Measurements from ENCODE around the gene DCAF10.
"Not testable (repeated sequence)": the region's sequence is repeated elsewhere in the genome, so short reads cannot be mapped to it uniquely, and the experiment has no call there.

DCAF10 gene

GRCh38 chr9:37909326-37909725 lies 108.7 kb downstream of the DCAF10 start:
- DNase-seq: no peak
- ATAC-seq: no peak

- DNase-seq, ATAC-seq: not testable (repeated sequence)
These were observed 109.2 kb downstream of the DCAF10 start for GRCh38 chr9:37909836-37910235.

GRCh38 chr9:37910271-37910670 lies 109.7 kb downstream of the DCAF10 start:
- no peak for ATAC-seq
- no peak for DNase-seq

- ATAC-seq (no peak), DNase-seq (no peak)
These were observed 110.7 kb downstream of the DCAF10 start for GRCh38 chr9:37911271-37911681.

- DNase-seq (peak; percentile 85), ATAC-seq (peak; percentile 84)
These were observed 113.0 kb downstream of the DCAF10 start for GRCh38 chr9:37913480-37914153.

GRCh38 chr9:37914154-37914551 lies 113.6 kb downstream of the DCAF10 start:
- no peak for DNase-seq
- ATAC-seq: no peak

- no peak for ATAC-seq
These were observed 114.2 kb downstream of the DCAF10 start for GRCh38 chr9:37914701-37915358.

GRCh38 chr9:37915911-37916470 lies 115.4 kb downstream of the DCAF10 start:
- DNase-seq: no peak
- ATAC-seq: no peak

More at GRCh38 chr9:37914701-37915358, 114.2 kb downstream of the DCAF10 start:
- no peak for DNase-seq

GRCh38 chr9:37916471-37917312 lies 116.1 kb downstream of the DCAF10 start:
- ATAC-seq: no peak
- no peak for DNase-seq
